Lower lobe of right lung (tissue), 2 donors: ENCODE results near the gene ABHD6. TPM values are rescaled to one million over a fixed set of nuclear protein-coding genes. Genes with fewer than 3 reads are reported as not detected.
"Not testable (repeated sequence)": the region's sequence is repeated elsewhere in the genome, so short reads cannot be mapped to it uniquely, and the experiment has no call there.

Experiments used
- ATAC-seq, 2 donors: fragments of 200-7000 bp; cut with Tn5 transposase; one replicate each; pipeline ENCODE4 v1.9.1; 2020 to 2022; ENCODE audit warnings: mild to moderate bottlenecking in 2 of 2, moderate library complexity in 2 of 2
- DNase-seq: peaks from one replicate; pipeline ENCODE4 v3.0.0-alpha.2; 2020
- H3K27ac ChIP-seq: fragments of 200-600 bp; one replicate; pipeline ENCODE4 v1.8.0; 2022
- H3K27me3 ChIP-seq: fragments of 200-600 bp; one replicate; pipeline ENCODE4 v1.8.0; 2022; ENCODE audit warnings: low read depth
- H3K36me3 ChIP-seq: fragments of 200-600 bp; one replicate; pipeline ENCODE4 v1.8.0; 2022; ENCODE audit warnings: mild to moderate bottlenecking
- H3K4me1 ChIP-seq: fragments of 200-600 bp; one replicate; pipeline ENCODE4 v1.8.0; 2022
- H3K4me3 ChIP-seq: fragments of 200-600 bp; one replicate; pipeline ENCODE4 v1.8.0; 2022; ENCODE audit warnings: mild to moderate bottlenecking
- H3K9me3 ChIP-seq: fragments of 200-600 bp; one replicate; pipeline ENCODE4 v1.8.0; 2022
- intact Hi-C: fragments of 100-400 bp; cut with DNase I; formaldehyde crosslinking; loops from one replicate; pipeline ENCODE4 v1.11.0; 2022
- total RNA-seq: library from RNA; stranded (reverse); fragmentation: NEBNext Ultra II Directional; extraction: Animal tissue kit (Norgen Biotek cat#: 25700); gene quantifications from one replicate; pipeline ENCODE4 v1.2.1, GENCODE V29; 2021
- TF ChIP-seq, protein P1 (sequence below): fragments of 200-600 bp; IDR thresholded peaks from one replicate; pipeline ENCODE4 v1.8.0; 2022; ENCODE audit warnings: antibody characterized with exemption, mild to moderate bottlenecking
- donor health status: DM: no; HTN: yes; CAD: no; lungs with severe emphysema.

The ABHD6 gene
- total RNA-seq, 1 donor from 2014 or later = 16.2 TPM

DNA sequence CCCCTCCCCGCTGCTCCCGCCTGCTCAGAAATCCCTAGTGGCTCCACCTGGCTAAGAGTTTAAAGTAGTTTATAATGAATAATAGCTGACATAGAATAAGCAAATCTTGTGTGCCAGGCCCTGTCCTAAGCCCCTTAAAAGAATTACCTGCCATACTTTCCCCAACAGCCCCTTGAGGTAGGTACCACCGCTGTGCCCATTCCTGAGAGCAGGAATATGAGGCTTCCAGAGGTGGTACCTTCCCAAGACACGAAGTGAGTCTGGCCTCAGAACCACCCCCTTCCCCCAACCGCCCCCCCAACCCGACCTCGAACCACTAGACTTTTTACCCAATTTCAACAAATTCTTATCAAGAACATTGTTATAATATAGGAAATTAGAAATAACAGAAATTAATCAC is 1.2 kb downstream of the ABHD6 start:
- DNase-seq (no peak), ATAC-seq (no peak)
- Histone ChIP-seq H3K4me3 (peak overlapping the region; percentile 94), H3K9me3 (no peaks in the 10 kb centered on the region), H3K36me3 (no peaks in the 10 kb centered on the region), H3K27ac (no peak overlapping the region), H3K27me3 (no peaks in the 10 kb centered on the region), H3K4me1 (peaks cover 15% of the 10 kb centered on the region)
- TF ChIP-seq, protein P1, sequence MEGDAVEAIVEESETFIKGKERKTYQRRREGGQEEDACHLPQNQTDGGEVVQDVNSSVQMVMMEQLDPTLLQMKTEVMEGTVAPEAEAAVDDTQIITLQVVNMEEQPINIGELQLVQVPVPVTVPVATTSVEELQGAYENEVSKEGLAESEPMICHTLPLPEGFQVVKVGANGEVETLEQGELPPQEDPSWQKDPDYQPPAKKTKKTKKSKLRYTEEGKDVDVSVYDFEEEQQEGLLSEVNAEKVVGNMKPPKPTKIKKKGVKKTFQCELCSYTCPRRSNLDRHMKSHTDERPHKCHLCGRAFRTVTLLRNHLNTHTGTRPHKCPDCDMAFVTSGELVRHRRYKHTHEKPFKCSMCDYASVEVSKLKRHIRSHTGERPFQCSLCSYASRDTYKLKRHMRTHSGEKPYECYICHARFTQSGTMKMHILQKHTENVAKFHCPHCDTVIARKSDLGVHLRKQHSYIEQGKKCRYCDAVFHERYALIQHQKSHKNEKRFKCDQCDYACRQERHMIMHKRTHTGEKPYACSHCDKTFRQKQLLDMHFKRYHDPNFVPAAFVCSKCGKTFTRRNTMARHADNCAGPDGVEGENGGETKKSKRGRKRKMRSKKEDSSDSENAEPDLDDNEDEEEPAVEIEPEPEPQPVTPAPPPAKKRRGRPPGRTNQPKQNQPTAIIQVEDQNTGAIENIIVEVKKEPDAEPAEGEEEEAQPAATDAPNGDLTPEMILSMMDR = no peak
- intact Hi-C loops = no loop called here

DNA sequence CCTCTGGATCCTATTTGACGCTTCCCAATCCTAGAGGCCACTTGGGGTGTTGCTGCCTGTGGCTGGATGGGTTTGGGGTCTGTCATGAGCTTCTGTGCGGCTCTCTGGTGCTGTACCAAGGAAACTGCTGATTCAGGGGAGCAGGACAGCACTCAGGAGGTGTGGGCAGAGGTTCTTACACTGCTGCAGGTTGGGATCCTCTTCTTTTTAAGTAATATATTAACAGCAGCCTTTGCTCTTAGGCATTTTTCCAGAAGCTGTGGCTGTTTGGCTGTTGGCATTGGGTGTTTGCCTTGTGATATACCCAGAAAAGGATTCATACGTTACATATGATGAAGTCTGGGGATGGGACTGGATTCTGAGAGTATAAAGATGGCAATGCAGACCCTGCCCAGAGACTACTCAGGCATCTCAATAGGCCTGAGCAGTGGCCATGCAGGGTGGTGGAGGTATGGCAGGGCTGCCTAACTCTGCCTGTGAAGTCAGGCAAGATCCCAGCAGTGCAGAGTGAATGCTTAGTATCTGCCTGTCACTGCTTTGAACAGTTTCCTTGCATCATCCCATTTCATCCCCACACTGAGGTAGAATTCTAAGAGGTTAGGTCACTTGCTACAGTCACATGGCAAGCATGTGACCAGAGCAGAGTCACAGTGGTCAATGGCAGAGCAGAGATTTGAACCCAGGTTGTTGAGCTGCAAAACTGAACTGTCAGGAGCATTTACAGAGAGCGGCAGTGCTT is 3.9 kb downstream of the ABHD6 start:
- H3K27ac ChIP-seq = no peak overlapping the region
- peaks cover 15% of the 10 kb centered on the region for H3K4me1 ChIP-seq
- no peaks in the 10 kb centered on the region for H3K9me3 ChIP-seq
- TF ChIP-seq, protein P1 = no peak
- ATAC-seq = no peak
- intact Hi-C loops = no loop called here
- H3K27me3 ChIP-seq = no peaks in the 10 kb centered on the region
- no peaks in the 10 kb centered on the region for H3K36me3 ChIP-seq
- no peak for DNase-seq
- no peak overlapping the region for H3K4me3 ChIP-seq

GRCh38 chr3:58242340-58242739 is 4.7 kb downstream of the ABHD6 start:
- no peaks in the 10 kb centered on the region for H3K9me3 ChIP-seq
- no peaks in the 10 kb centered on the region for H3K27me3 ChIP-seq
- intact Hi-C loops = no loop called here
- no peak overlapping the region for H3K4me3 ChIP-seq
- H3K36me3 ChIP-seq = no peaks in the 10 kb centered on the region
- H3K4me1 ChIP-seq = peaks cover 9% of the 10 kb centered on the region
- TF ChIP-seq, protein P1 = no peak
- DNase-seq (no peak), ATAC-seq (no peak)
- no peak overlapping the region for H3K27ac ChIP-seq

- H3K36me3 ChIP-seq, DNase-seq, H3K27me3 ChIP-seq, ATAC-seq, intact Hi-C loops, H3K4me3 ChIP-seq, H3K9me3 ChIP-seq, H3K4me1 ChIP-seq, H3K27ac ChIP-seq: not testable (repeated sequence)
These were observed 5.3 kb downstream of the ABHD6 start for GRCh38 chr3:58242860-58243259.

DNA sequence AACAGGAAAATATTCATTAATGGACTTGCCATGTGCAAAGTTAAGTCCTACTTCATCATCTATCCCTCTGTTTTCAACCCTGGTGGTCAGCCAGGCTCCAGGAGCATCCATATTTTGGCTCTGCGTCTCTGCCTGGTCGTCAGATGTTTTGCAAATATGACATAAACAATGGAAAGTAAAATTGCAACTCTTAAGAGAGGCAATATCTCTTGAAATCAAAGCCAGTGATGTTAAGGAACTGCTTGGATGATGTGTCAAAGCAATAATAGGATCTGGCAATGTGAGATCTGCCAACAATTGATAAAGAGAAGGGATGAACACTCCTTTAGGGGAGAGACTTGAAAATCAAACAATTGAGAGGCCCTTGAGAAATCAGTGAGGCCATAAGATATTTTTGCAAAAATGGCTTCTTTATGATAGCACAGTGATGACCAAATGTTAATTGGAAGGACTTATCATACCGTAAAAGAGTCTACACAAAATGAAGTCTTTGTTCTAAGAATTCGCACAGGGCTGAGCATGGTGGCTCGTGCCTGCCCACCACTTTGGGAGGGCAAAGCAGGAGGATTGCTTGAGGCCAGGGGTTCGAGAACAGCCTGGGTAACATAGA is 6.5 kb downstream of the ABHD6 start:
- intact Hi-C loops = no loop called here
- ATAC-seq = no peak
- H3K9me3 ChIP-seq = no peaks in the 10 kb centered on the region

More for the DNA sequence above, 6.5 kb downstream of the ABHD6 start:
- no peaks in the 10 kb centered on the region for H3K36me3 ChIP-seq
- H3K4me1 ChIP-seq = no peaks in the 10 kb centered on the region
- DNase-seq = no peak
- no peaks in the 10 kb centered on the region for H3K27me3 ChIP-seq
- no peak overlapping the region for H3K27ac ChIP-seq
- no peak overlapping the region for H3K4me3 ChIP-seq
- TF ChIP-seq, protein P1 = no peak
